ENCODE results near the gene PMEL.
"Not testable (repeated sequence)": the region's sequence is repeated elsewhere in the genome, so short reads cannot be mapped to it uniquely, and the experiment has no call there.

PMEL gene

DNA sequence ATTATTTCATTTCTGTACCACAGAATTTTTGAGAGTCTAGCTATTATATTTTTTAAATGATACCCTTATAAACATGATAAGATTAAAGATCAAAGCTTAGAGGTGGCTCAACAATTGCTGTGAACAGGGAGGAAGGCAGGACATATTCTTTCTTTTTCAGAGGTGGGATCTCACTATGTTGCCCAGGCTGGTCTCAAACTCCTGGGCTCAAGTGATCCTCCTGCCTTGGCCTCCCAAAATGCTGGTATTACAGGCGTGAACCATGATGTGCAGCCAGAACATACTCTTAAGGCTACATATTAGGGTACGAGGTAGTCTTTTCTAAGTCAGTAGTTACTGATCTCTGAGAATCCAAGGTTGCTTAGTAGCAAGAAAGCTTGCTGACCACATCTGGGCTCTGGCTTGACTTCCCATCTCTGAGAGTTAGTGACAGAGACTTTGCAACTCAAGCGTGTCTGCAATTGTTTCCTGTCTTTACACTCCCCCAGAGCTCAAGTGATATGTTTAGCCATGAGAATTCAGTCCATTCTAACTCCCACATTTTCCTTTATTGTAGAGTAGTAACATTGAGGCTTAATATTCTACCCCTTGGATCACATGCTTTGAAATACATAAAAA lies 16.6 kb upstream of the PMEL start:
- DNase-seq, result no peak

DNA sequence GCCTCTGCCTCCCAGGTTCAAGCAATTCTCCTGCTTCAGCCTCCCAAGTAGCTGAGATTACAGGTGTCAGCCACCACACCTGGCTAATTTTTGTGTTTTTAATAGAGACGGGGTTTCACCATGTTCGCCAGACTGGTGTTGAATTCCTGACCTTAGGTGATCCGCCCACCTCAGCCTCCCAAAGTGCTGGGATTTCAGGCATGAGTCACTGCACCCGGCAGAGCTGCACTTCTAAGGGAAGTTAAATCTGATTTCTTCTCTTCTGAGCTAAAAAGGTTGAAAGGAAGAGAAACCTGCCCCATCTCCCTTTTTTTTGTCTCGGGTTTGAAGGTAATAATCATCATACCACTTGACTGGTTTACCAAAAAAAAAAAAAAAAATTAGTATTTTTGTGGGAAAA lies 16.0 kb upstream of the PMEL start:
- not testable (repeated sequence) for DNase-seq

- DNase-seq, result no peak
Measured at GRCh38 chr12:55979069-55979468, 13.2 kb upstream of the PMEL start.

DNA sequence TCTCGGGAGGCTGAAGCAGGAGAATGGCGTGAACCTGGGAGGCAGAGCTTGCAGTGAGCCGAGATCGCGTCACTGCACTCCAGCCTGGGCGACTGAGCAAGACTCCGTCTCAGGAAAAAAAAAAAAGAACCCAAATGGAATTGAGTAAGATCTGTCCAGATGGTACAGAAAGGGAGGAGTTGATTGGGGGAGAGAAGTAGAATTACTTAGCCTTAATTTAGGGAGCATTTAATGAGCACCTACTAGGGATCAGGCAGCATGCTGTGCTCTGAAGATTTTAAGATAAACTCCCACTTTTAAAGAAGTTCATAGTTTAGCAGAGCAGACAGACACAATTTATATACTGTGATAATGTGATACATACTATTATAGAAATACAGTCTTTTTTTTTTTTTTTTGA lies 12.6 kb upstream of the PMEL start:
- DNase-seq, result no peak

- peak; percentile 29 for DNase-seq
Measured at GRCh38 chr12:55974308-55974730, 8.5 kb upstream of the PMEL start.

DNA sequence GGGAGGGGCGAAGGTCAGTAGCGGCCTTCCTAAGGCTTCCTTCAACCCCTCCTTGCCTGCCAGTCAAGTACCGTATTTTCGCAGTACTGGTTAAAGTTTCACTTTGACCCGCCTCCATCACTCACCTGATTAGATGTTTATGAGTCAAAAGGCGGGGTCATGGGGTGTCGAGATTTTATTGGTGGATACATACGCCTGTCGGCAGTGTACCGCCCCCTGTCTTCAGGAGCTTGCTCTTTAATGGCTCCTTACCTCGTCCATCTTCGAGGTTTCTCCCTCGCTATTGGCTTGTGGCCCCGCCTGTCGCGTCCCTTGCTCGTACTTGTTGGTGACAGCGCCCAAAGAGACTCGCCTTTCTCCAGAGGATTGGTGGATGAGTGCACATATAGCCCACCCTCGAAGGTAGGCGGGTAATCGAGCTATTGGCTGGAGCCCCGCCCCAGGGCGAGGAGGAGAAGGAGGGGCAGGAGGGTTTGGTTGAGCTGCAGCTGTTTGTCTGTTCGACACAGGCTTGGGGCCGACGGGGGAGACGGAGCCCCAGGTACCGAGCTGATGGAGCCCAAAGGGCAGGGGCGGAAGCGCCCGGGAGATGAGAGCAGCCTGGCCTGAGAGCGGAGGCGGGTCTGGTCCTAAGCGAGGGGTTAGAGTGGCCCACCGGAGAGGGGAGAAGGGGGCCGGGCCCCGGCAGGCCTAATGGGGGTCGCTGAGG lies 7.9 kb upstream of the PMEL start, which contains the start of gene RAB5B:
Gene RAB5B (plus strand): TSS at position 480 of the 709 bp plus-strand sequence. CDS start 12,883 bp downstream, outside the sequence.
- peak; percentile 99 for DNase-seq

- no peak for DNase-seq
Measured at GRCh38 chr12:55972911-55973598, 7.2 kb upstream of the PMEL start.

GRCh38 chr12:55972456-55972855 lies 6.6 kb upstream of the PMEL start:
- no peak for DNase-seq

DNA sequence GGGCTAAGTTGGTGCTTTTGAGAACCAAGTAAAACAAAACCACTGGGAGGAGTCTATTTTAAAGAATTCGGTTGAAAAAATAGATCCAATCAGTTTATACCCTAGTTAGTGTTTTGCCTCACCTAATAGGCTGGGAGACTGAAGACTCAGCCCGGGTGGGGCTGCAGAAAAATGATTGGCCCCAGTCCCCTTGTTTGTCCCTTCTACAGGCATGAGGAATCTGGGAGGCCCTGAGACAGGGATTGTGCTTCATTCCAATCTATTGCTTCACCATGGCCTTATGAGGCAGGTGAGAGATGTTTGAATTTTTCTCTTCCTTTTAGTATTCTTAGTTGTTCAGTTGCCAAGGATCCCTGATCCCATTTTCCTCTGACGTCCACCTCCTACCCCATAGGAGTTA lies 6.2 kb upstream of the PMEL start:
- no peak for DNase-seq

DNA sequence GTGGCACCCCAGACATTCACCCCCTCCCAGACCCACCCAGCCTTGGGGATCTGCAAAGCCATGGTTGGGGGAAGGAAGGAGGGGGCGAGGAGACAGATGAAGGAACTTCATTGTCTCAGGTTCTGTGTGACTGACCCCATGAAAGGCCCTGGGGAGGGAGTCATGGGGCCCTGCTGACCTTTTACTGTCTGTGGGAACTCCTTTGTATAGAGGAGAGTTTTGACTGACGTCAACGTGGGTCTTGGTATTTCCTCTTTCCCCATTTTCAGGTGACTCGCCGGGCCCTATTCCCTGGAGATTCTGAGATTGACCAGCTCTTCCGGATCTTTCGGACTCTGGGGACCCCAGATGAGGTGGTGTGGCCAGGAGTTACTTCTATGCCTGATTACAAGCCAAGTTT lies 4.9 kb upstream of the PMEL start:
- no peak for DNase-seq

GRCh38 chr12:55969356-55969755 lies 3.5 kb upstream of the PMEL start:
- no peak for DNase-seq

DNA sequence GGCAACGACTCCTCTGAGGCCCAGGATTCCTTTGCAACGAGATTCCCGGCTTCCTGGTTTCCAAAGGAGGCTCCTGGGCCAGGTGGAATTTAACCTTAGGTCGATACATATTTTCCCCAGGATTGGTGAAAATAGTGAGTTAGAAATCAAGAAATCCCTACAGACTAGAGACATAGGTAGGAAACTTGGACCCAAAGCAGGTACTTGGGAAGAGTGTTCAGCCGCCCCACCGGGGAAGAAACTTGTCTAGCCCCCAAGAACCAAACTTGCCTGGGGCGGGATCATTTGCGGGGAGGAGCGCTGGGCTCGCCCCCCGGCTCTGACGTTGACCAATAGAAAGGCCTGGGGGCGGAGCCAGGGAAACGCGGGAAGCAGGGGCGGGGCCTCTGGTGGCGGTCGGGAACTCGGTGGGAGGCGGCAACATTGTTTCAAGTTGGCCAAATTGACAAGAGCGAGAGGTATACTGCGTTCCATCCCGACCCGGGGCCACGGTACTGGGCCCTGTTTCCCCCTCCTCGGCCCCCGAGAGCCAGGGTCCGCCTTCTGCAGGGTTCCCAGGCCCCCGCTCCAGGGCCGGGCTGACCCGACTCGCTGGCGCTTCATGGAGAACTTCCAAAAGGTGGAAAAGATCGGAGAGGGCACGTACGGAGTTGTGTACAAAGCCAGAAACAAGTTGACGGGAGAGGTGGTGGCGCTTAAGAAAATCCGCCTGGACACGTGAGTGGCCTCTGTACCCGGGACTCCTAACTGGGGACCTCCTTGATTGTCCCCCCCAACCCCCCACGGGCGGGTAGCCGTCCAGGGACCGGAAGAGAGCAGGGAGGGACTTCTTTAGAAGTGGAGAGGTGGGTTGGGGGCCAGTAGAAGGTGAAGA lies 803 bp upstream of the PMEL start, which contains the start of gene CDK2:
Gene CDK2 (plus strand): TSS at position 423 of the 874 bp plus-strand sequence. CDS start 179 bp downstream, at position 602.
- DNase-seq, result peak; percentile 94

GRCh38 chr12:55965240-55965639 lies 602 bp downstream of the PMEL start:
- DNase-seq, result no peak

- DNase-seq, result no peak
Measured at GRCh38 chr12:55963760-55964159, 2.1 kb downstream of the PMEL start.

DNA sequence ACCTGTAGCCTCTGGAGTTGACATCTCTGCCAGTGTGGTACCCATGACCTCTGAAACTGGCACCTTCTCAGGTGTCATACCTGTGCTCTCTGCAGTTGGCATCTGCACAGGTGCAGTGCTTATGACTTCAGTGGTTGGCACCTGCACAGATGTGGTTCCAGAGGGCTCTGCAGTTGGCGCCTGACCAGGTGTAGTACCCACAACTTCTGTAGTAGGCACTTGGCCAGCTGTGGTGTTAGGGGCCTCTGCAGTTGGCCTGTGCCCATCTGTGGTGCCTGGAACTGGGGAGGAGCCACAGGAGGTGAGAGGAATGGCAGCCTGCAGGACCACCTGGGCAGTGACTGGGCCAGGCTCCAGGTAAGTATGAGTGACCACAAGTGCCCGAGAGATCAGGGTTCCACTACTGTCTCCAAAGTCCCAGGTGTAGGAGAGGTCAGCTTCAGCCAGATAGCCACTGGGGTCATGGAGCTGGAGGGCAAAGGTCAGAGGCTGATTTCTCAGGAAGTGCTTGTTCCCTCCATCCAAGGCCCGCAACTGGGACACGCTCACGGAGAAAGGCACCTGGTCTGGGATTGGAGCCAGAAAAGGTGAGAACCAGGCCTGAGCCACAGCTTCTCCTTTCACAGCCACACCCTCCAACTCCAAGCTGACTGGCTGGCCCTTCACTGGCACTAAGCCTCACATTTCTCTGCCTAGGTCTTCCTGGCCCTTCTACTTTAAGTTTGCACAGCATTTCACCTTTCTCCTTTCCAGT lies 8.6 kb downstream of the PMEL start:
- no peak for DNase-seq

- DNase-seq, result no peak
Measured at GRCh38 chr12:55955800-55956508, 9.9 kb downstream of the PMEL start.

DNA sequence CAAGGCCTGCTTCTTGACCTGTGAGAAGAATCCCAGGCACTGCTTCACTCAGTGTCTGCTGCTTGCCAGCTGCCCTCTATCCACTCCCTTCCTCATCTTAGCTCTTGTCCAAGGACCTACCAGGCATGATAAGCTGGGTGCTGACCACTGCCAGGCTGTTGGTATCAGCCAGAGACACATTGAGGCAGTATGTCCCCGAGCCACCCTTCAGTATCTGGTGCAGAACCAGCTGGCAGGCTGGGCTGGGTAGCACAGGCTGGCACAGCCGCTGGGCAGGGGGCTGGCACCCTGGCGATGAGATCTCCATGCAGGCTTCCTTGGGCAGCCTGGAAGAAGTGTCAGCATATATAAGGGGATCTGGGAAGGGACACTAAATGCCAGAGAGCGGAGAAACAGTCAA lies 10.5 kb downstream of the PMEL start:
- no peak for DNase-seq

GRCh38 chr12:55946553-55946952 lies 19.3 kb downstream of the PMEL start:
- DNase-seq, result no peak

DNA sequence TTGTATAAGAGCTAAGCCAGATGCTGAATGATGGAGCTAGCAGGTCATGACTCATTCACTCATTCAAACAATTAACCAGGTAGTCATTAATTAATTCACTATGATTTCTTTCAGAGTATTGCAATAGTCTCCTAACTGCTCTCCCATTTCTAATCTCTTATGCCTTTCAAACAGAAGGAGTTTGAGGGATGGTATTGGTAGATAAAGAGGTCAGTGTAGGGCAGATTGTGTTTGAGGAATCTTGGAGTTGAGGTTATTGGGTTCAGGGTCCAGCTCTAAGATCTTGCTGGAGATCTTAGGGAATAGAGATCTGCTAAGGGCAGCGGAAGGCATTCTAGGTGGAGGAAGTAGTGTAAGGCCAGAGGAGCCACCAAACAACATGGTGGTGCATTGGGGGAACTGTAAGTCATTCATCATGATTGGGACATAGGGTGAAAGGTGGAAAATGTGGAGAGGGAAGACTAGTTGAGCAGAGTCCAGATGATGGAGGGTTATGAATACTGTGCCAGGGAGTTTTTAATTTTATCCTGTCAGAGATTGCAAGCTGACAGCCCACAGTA lies 23.2 kb downstream of the PMEL start:
- no peak for DNase-seq

DNA sequence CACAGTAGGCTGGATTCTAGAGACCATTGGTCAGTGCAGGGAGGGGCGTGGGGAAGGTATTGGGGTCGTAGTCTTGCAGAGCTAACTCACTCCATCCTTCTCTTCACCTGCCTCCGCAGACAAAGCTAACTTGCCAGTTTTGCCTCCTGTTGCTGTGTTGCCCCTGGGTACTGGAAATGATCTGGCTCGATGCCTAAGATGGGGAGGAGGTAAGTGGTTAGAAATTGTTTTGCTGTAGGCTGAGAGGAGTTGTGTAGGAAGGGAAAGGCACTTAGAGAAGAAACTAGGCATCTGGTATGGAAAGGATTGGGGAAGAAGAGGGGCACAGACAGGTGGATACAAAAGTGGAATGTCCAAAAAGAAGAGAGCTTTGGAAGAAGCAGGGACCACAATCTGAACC lies 23.8 kb downstream of the PMEL start:
- DNase-seq, result no peak

DNA sequence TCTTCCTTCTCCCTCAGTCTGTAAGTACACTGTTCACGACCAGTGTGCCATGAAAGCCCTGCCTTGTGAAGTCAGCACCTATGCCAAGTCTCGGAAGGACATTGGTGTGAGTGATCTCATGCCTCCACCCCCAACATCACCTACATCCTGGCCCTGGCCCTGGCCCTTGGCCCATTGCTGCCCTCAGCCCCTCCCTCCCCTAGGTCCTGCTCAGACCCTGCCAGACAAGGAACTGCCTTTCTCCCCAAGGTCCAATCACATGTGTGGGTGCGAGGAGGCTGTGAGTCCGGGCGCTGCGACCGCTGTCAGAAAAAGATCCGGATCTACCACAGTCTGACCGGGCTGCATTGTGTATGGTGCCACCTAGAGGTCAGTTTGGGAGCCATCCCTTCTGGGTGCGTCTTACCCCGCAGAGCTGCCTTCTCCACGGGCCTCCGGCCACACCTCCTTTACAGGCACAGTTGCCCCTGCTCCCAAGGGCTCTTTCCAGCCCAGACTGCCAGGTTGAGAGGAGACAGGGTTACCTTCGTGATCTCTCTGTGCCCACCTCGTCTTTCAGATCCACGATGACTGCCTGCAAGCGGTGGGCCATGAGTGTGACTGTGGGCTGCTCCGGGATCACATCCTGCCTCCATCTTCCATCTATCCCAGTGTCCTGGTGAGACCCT lies 25.6 kb downstream of the PMEL start:
- peak; percentile 90 for DNase-seq
